NCI-H510A (cell line): ENCODE data around the gene EHMT2.
"Not testable (repeated sequence)": the region's sequence is repeated elsewhere in the genome, so short reads cannot be mapped to it uniquely, and the experiment has no call there.

Experiments
- DNase-seq: peaks from one replicate; lab custom pipeline; 2025; lab: John Stamatoyannopoulos, UW

EHMT2 gene

GRCh38 chr6:31869343-31869742, 28.2 kb downstream of the EHMT2 start:
- DNase-seq: no peak

- DNase-seq: not testable (repeated sequence)
These were observed 28.9 kb downstream of the EHMT2 start for GRCh38 chr6:31868658-31868971.

- no peak for DNase-seq
These were observed 32.0 kb downstream of the EHMT2 start for GRCh38 chr6:31865205-31866118.

GRCh38 chr6:31864818-31865204, 32.7 kb downstream of the EHMT2 start:
- no peak for DNase-seq

- not testable (repeated sequence) for DNase-seq
These were observed 33.4 kb downstream of the EHMT2 start for GRCh38 chr6:31864123-31864562.

- peak; percentile 100 for DNase-seq
These were observed 34.9 kb downstream of the EHMT2 start, which contains the start of gene NEU1 for GRCh38 chr6:31862344-31863235. TSS of gene NEU1 (minus strand) at chr6:31862821. CDS start at chr6:31862776, 45 bp downstream.

- DNase-seq: no peak
These were observed 35.6 kb downstream of the EHMT2 start for GRCh38 chr6:31861919-31862343.

- no peak for DNase-seq
These were observed 36.3 kb downstream of the EHMT2 start for GRCh38 chr6:31861150-31861549.

- no peak for DNase-seq
These were observed 37.1 kb downstream of the EHMT2 start for GRCh38 chr6:31860349-31860748.

- DNase-seq: no peak
These were observed 37.6 kb downstream of the EHMT2 start for GRCh38 chr6:31859923-31860322.

GRCh38 chr6:31858707-31859106, 38.8 kb downstream of the EHMT2 start:
- no peak for DNase-seq

GRCh38 chr6:31857774-31858173, 39.7 kb downstream of the EHMT2 start:
- DNase-seq: not testable (repeated sequence)

GRCh38 chr6:31851980-31852718, 45.3 kb downstream of the EHMT2 start:
- DNase-seq: not testable (repeated sequence)

GRCh38 chr6:31851485-31851832, 46.0 kb downstream of the EHMT2 start:
- DNase-seq: no peak

- no peak for DNase-seq
These were observed 46.6 kb downstream of the EHMT2 start for GRCh38 chr6:31850765-31851484.

GRCh38 chr6:31847276-31847978, 50.1 kb downstream of the EHMT2 start:
- no peak for DNase-seq

GRCh38 chr6:31844507-31844906, 53.0 kb downstream of the EHMT2 start:
- no peak for DNase-seq

GRCh38 chr6:31842053-31842452, 55.4 kb downstream of the EHMT2 start:
- DNase-seq: no peak

GRCh38 chr6:31839779-31840126, 57.7 kb downstream of the EHMT2 start:
- not testable (repeated sequence) for DNase-seq

GRCh38 chr6:31838968-31839367, 58.5 kb downstream of the EHMT2 start:
- DNase-seq: no peak

- DNase-seq: not testable (repeated sequence)
These were observed 59.4 kb downstream of the EHMT2 start for GRCh38 chr6:31838114-31838553.
